T-cell (primary cell): Measurements from ENCODE around the gene PGC. TPM values are rescaled to one million over a fixed set of nuclear protein-coding genes. Genes with fewer than 3 reads are reported as not detected.

Experiments used
- ATAC-seq, 4 experiments: fragments of 200-7000 bp in 3 of 4; fragments of 150-1000 bp in 1 of 4; cut with Tn5 transposase; replicated peaks in 1 of 4; 1 replicate in 3 of 4; 2 replicates in 1 of 4; pipeline ENCODE4 v1.10.0; 2021; ENCODE audit warnings: moderate library complexity in 3 of 4, mild to moderate bottlenecking in 2 of 4, moderate number of reproducible peaks in 1 of 4
- CTCF ChIA-PET, 2 donors: fragments of 300-600 bp; sonication (Branson Sonifier 250); formaldehyde crosslinking; loops; one replicate each; lab custom pipeline; 2022; ENCODE audit warnings: antibody characterized with exemption in 2 of 2; lab: Charles Lee
- POLR2A ChIA-PET, 2 donors: fragments of 300-600 bp; sonication (Branson Sonifier 250); formaldehyde crosslinking; loops; one replicate each; lab custom pipeline; 2022; ENCODE audit warnings: antibody characterized with exemption in 2 of 2; lab: Charles Lee
- DNase-seq, 35 experiments: peaks; one replicate each; pipeline versions ENCODE4 v3.0.0 to v3.0.0-alpha.2; 2013 to 2023
- H3K27ac ChIP-seq: one replicate; pipeline ENCODE4 v1.5.1; 2013; ENCODE audit warnings: low read length
- H3K27me3 ChIP-seq, 2 experiments: replicated peaks in 1 of 2; 1 replicate in 1 of 2; 2 replicates in 1 of 2; pipeline versions ENCODE4 v1.6.1 to v1.7.0; 2013; ENCODE audit warnings: low read length in 1 of 2, mixed read lengths in 1 of 2; ENCODE audit not compliant: control insufficient read depth in 2 of 2, insufficient read depth in 2 of 2; ENCODE audit errors: extremely low read depth in 1 of 2
- H3K36me3 ChIP-seq, 2 donors: 1 replicate in 1 of 2; 2 replicates in 1 of 2; pipeline versions ENCODE4 v1.6.1 to v1.7.0; 2013; ENCODE audit warnings: low read length in 1 of 2; ENCODE audit not compliant: control insufficient read depth in 2 of 2, insufficient read depth in 1 of 2; ENCODE audit errors: extremely low read depth in 1 of 2
- H3K4me1 ChIP-seq, 2 experiments: 1 replicate in 1 of 2; 2 replicates in 1 of 2; pipeline versions ENCODE4 v1.6.1 to v1.7.0; 2013; ENCODE audit warnings: low read length in 2 of 2, mixed read lengths in 1 of 2; ENCODE audit not compliant: insufficient read depth in 2 of 2, control insufficient read depth in 1 of 2; ENCODE audit errors: extremely low read depth in 1 of 2
- H3K4me3 ChIP-seq, 2 donors: 1 replicate in 1 of 2; 2 replicates in 1 of 2; pipeline versions ENCODE4 v1.5.1 to v1.7.0; 2013; ENCODE audit warnings: mild to moderate bottlenecking in 2 of 2, low read length in 1 of 2, moderate library complexity in 1 of 2; ENCODE audit not compliant: control insufficient read depth in 1 of 2; ENCODE audit errors: extremely low read depth in 1 of 2
- H3K9me3 ChIP-seq: 2 replicates; pipeline ENCODE4 v1.7.0; 2013
- H3K27ac Mint-ChIP-seq, 2 donors: one replicate each; pipeline ENCODE4 v1.8.0; 2020 to 2021; ENCODE audit warnings: mild to moderate bottlenecking in 2 of 2, mixed read lengths in 2 of 2
- H3K27me3 Mint-ChIP-seq, 2 donors: one replicate each; pipeline ENCODE4 v1.8.0; 2021 to 2022; ENCODE audit warnings: mixed read lengths in 2 of 2
- H3K36me3 Mint-ChIP-seq: one replicate; pipeline ENCODE4 v1.8.0; 2021; ENCODE audit warnings: mixed read lengths
- H3K4me1 Mint-ChIP-seq, 3 donors: one replicate each; pipeline ENCODE4 v1.8.0; 2020 to 2022; ENCODE audit warnings: mixed read lengths in 3 of 3, mild to moderate bottlenecking in 1 of 3
- H3K4me3 Mint-ChIP-seq, 3 donors: one replicate each; pipeline ENCODE4 v1.8.0; 2020 to 2022; ENCODE audit warnings: mild to moderate bottlenecking in 3 of 3, mixed read lengths in 3 of 3, moderate library complexity in 3 of 3
- H3K9me3 Mint-ChIP-seq, 3 donors: one replicate each; pipeline ENCODE4 v1.8.0; 2020 to 2022; ENCODE audit warnings: mixed read lengths in 3 of 3
- WGBS: methylation state at CpG from one replicate; pipeline ENCODE4 v1.1.5; 2013; ENCODE audit warnings: missing lambda C conversion rate; ENCODE audit not compliant: insufficient coverage; 5-methylcytosine and 5-hydroxymethylcytosine counted together
- total RNA-seq, 35 experiments: library from RNA in 6 of 35; stranded (reverse) in 6 of 35; fragments of 120-200 nt in 1 of 35; gene quantifications; one replicate each; pipeline versions ENCODE4 v1.2.1 to v1.2.4 and lab custom pipeline; 2013 to 2026

PGC gene
- total RNA-seq, 5 donors from 2014 or later (not counting 1 experiment from before 2014, with no cell fraction given), result 0.58 to 0.86 (median 0.70) TPM; not detected in 2

DNA sequence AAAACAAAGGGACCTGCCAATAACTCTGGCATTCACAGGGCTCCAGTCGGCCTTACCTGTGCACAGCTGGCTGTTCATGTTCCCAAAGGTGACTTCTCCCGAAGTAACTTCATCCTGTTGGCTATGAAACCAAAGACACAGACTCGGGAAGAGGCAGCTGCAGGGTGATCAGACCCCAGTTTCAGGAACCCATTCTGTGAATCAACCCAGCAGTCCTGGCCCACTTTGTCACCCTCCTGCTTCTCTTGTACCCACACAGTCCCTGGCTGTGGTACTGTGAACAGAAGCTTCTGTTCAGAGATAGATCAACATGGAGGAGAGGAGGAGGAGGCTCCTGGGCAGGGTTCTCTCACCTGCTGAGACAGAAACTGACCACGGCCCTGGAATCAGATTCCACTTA is 8.7 kb upstream of the PGC start:
- Mint-ChIP-seq H3K9me3 (no peaks in the 10 kb centered on the region), H3K4me3 (no peak overlapping the region), H3K27ac (no peak overlapping the region), H3K27me3 (no peaks in the 10 kb centered on the region), H3K4me1 (peaks cover 0 to 3% (median 0%) of the 10 kb centered on the region in 3 donors), H3K36me3 (no peaks in the 10 kb centered on the region)
- no peak for DNase-seq
- H3K4me1 ChIP-seq, result peaks cover 2 to 3% of the 10 kb centered on the region in 2 experiments
- ChIA-PET POLR2A (no interaction called here), CTCF (interaction anchor here in 1 of 2 donors (0.7 kb wide), 1 partner anchor 155 kb away, joined by 3 read pairs; no protein-coding TSS in a partner anchor)
- no peak overlapping the region for H3K27ac ChIP-seq
- no peak overlapping the region for H3K4me3 ChIP-seq
- peaks cover 0 to 12% of the 10 kb centered on the region in 2 experiments for H3K27me3 ChIP-seq
- ATAC-seq, result no peak
- no peaks in the 10 kb centered on the region for H3K9me3 ChIP-seq
- H3K36me3 ChIP-seq, result no peaks in the 10 kb centered on the region
- 73% methylated on average over 4 of the region's 4 CpGs for WGBS

GRCh38 chr6:41750374-41750773 is 3.2 kb upstream of the PGC start:
- Histone ChIP-seq H3K4me3 (no peak overlapping the region), H3K27me3 (peaks cover 0 to 15% of the 10 kb centered on the region in 2 experiments), H3K9me3 (no peaks in the 10 kb centered on the region), H3K36me3 (no peaks in the 10 kb centered on the region), H3K4me1 (no peaks in the 10 kb centered on the region), H3K27ac (no peak overlapping the region)
- Mint-ChIP-seq H3K36me3 (no peaks in the 10 kb centered on the region), H3K27me3 (no peaks in the 10 kb centered on the region), H3K4me3 (no peak overlapping the region), H3K27ac (no peak overlapping the region), H3K4me1 (no peaks in the 10 kb centered on the region), H3K9me3 (no peaks in the 10 kb centered on the region)
- no peak for DNase-seq
- ChIA-PET POLR2A (no interaction called here), CTCF (interaction anchor here in 1 of 2 donors (0.5 kb wide), 1 partner anchor 782 kb away, joined by 3 read pairs; no protein-coding TSS in a partner anchor)
- ATAC-seq, result no peak
- no CpG with 5 or more reads among the region's 3 CpGs for WGBS

DNA sequence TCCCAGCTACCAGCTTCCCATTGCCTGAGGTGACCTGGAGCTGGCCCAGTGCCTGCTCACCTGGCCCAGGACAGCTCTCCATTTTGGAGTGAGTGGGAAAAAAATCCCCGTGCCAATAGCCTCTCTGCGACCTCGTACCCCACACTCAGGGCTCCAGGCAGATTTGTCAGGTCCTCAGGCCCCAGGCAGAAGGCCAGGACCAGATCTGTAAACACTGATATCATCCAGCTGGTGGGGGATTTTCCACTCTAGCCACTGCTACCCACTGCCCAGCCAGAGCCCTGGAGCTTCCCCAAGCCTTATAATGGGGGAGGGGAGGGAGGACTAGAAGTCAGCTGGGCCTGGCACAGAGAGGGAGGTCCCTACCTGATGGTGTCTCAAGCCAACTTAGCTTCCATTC is 1.3 kb upstream of the PGC start:
- no peaks in the 10 kb centered on the region for H3K36me3 ChIP-seq
- ATAC-seq, result no peak
- no peak overlapping the region for H3K4me3 ChIP-seq
- ChIA-PET CTCF (interaction anchor here in 1 of 2 donors (0.5 kb wide), 1 partner anchor 83 kb away, joined by 3 read pairs; no protein-coding TSS in a partner anchor), POLR2A (interaction anchor here in 1 of 2 donors (0.6 kb wide), 1 partner anchor 9 kb away, joined by 3 read pairs; no protein-coding TSS in a partner anchor)
- no peak for DNase-seq
- 100% methylated on average over 2 of the region's 3 CpGs for WGBS
- Mint-ChIP-seq H3K9me3 (no peaks in the 10 kb centered on the region), H3K4me3 (no peak overlapping the region), H3K27ac (no peak overlapping the region), H3K27me3 (no peaks in the 10 kb centered on the region), H3K36me3 (no peaks in the 10 kb centered on the region), H3K4me1 (no peaks in the 10 kb centered on the region)
- peaks cover 0 to 15% of the 10 kb centered on the region in 2 experiments for H3K27me3 ChIP-seq
- H3K27ac ChIP-seq, result no peak overlapping the region
- no peaks in the 10 kb centered on the region for H3K4me1 ChIP-seq
- no peaks in the 10 kb centered on the region for H3K9me3 ChIP-seq

DNA sequence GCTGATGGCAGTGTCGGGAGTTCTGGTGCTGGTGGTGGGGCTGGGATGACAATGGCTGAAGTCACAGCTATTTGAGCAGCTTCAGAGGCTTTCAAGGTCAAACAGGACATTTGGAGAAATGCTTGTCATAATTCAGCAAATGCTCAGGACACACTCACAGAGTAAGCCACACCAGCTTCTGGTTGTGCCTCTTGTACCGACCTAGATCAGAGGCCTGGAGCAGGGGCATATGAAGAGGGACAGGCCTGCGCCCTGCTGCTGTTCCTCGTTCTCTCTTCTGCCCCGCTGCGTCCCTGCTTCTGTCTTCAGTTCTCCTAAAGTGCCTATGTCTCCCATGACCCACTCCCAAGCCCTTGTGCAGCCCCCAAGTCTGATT is 893 bp upstream of the PGC start:
- ChIA-PET POLR2A (interaction anchor here in 1 of 2 donors (0.6 kb wide), 1 partner anchor 9 kb away, joined by 3 read pairs; no protein-coding TSS in a partner anchor), CTCF (interaction anchor here in 1 of 2 donors (0.5 kb wide), 1 partner anchor 83 kb away, joined by 3 read pairs; no protein-coding TSS in a partner anchor)
- no peaks in the 10 kb centered on the region for H3K4me1 Mint-ChIP-seq
- Histone ChIP-seq H3K4me1 (no peaks in the 10 kb centered on the region), H3K4me3 (no peak overlapping the region), H3K27me3 (peaks cover 0 to 15% of the 10 kb centered on the region in 2 experiments), H3K36me3 (no peaks in the 10 kb centered on the region), H3K9me3 (no peaks in the 10 kb centered on the region), H3K27ac (no peak overlapping the region)
- no peaks in the 10 kb centered on the region for H3K36me3 Mint-ChIP-seq
- 87% methylated on average over 5 of the region's 6 CpGs for WGBS
- no peak overlapping the region for H3K27ac Mint-ChIP-seq
- H3K27me3 Mint-ChIP-seq, result no peaks in the 10 kb centered on the region
- DNase-seq, result no peak
- no peak for ATAC-seq
- H3K9me3 Mint-ChIP-seq, result no peaks in the 10 kb centered on the region
- no peak overlapping the region for H3K4me3 Mint-ChIP-seq

DNA sequence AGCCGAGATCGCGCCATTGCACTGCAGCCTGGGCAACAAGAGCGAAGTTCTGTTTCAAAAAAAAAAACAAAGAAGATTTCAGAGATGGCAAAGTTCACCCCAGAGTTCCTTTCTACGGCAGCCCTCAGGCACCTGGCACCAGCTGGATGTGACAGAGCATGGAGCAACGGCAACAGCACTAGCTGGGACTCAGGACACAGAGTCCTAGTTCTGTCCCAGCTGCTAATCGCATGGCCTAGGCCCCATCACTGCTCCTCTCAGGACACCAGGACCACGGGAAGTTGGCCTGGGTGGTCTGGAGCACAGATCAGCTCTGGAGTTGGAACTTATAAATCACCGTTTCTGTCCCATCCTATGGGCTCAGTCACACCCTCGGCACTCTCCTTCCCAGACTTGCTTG is 1.1 kb downstream of the PGC start:
- no peak overlapping the region for H3K4me3 ChIP-seq
- H3K9me3 ChIP-seq, result no peaks in the 10 kb centered on the region
- Mint-ChIP-seq H3K4me3 (no peak overlapping the region), H3K36me3 (no peaks in the 10 kb centered on the region), H3K4me1 (no peaks in the 10 kb centered on the region), H3K27me3 (no peaks in the 10 kb centered on the region), H3K27ac (no peak overlapping the region), H3K9me3 (no peaks in the 10 kb centered on the region)
- DNase-seq, result no peak
- H3K36me3 ChIP-seq, result no peaks in the 10 kb centered on the region
- WGBS, result 87% methylated on average over 10 of the region's 10 CpGs
- ChIA-PET POLR2A (interaction anchor here in 1 of 2 donors (0.6 kb wide), 1 partner anchor 283 kb away, joined by 10 read pairs; no protein-coding TSS in a partner anchor), CTCF (no interaction called here)
- no peak for ATAC-seq
- no peaks in the 10 kb centered on the region for H3K4me1 ChIP-seq
- H3K27me3 ChIP-seq, result peaks cover 0 to 13% of the 10 kb centered on the region in 2 experiments
- no peak overlapping the region for H3K27ac ChIP-seq

DNA sequence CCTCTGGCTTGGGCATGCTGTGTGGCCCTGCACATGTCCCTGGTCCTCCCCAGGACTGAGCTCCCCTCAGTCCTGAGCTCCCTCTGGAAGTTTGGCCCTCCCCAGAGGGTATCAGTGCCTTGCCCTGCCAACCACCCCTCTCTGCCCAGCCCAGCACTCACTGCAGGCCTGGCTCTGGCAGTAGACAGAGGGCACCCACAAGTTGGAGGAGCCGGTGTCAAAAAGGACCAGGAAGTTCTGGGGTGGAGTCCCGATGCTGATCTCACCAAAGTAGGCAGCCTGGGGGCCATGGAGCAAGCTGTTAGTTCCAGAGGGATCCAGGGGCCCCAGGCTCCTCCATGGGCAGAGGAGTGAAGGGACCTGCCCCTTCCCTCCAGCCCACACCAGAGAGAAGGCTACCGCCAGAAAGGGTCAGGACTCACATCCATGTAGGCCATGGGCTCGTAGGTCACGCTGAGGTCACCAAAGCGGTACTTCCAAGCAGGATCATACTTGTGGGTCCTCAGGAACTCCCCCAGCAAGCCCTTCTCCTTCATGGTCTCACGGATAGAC is 2.9 kb downstream of the PGC start:
- H3K4me1 Mint-ChIP-seq, result no peaks in the 10 kb centered on the region
- Histone ChIP-seq H3K9me3 (no peaks in the 10 kb centered on the region), H3K4me3 (no peak overlapping the region), H3K36me3 (no peaks in the 10 kb centered on the region), H3K4me1 (no peaks in the 10 kb centered on the region), H3K27me3 (peaks cover 0 to 16% of the 10 kb centered on the region in 2 experiments), H3K27ac (no peak overlapping the region)
- ATAC-seq, result no peak
- H3K36me3 Mint-ChIP-seq, result no peaks in the 10 kb centered on the region
- DNase-seq, result no peak
- H3K4me3 Mint-ChIP-seq, result no peak overlapping the region
- POLR2A ChIA-PET, result no interaction called here
- CTCF ChIA-PET, result no interaction called here
- WGBS, result 90% methylated on average over 5 of the region's 7 CpGs
- H3K27me3 Mint-ChIP-seq, result no peaks in the 10 kb centered on the region
- H3K27ac Mint-ChIP-seq, result no peak overlapping the region
- no peaks in the 10 kb centered on the region for H3K9me3 Mint-ChIP-seq
